GM12892 (cell line): ENCODE data around the gene CCNF.

Source experiments
- POLR2A ChIP-seq: IDR thresholded peaks from 2 replicates; pipeline ENCODE4 v1.6.1; 2011; ENCODE audit warnings: low read depth, low read length, control low read depth
- POLR2AphosphoS5 ChIP-seq: IDR thresholded peaks from 2 replicates; pipeline ENCODE4 v1.6.1; 2011; ENCODE audit warnings: low read depth, low read length, control low read depth
- TAF1 ChIP-seq: IDR thresholded peaks from 2 replicates; pipeline ENCODE4 v1.6.1; 2011; ENCODE audit warnings: low read depth, mild to moderate bottlenecking, control low read depth, low read length, borderline replicate concordance

- TF ChIP-seq TAF1: no peak
- no peak for TF ChIP-seq POLR2A
- no peak for TF ChIP-seq POLR2AphosphoS5
Measured at GRCh38 chr16:2422123-2422867, 7.0 kb upstream of the CCNF start.
